K562 (cell line): Measurements from ENCODE around the gene MICU1. TPM values are rescaled to one million over a fixed set of nuclear protein-coding genes. Genes with fewer than 3 reads are reported as not detected.
A peak's percentile ranks its signal among the peaks of the same experiment; 100 is the strongest.

Experiments used
- CBX5 ChIP-seq: IDR thresholded peaks from 2 replicates; pipeline ENCODE4 v1.6.1; 2014; ENCODE audit warnings: low read depth, borderline replicate concordance
- CGGBP1 ChIP-seq: fragments of 250-450 bp; sonication (Bioruptor Pico); IDR thresholded peaks from 2 replicates; pipeline ENCODE4 v1.9.0; 2021; ENCODE audit warnings: mild to moderate bottlenecking
- CREB3 ChIP-seq: fragments of 450-650 bp; conservative IDR thresholded peaks from 2 replicates; pipeline ENCODE4 v1.6.1; 2016; ENCODE audit warnings: missing genetic modification characterization, low read depth, mild to moderate bottlenecking, missing compliant biosample characterization, moderate library complexity
- GABPA ChIP-seq: fragments of 200-800 bp; sonication (Bioruptor generic); conservative IDR thresholded peaks from 2 replicates; pipeline ENCODE4 v1.6.1; 2016; ENCODE audit warnings: low read depth, missing genetic modification characterization, missing compliant biosample characterization
- GTF2E2 ChIP-seq: fragments of 200-800 bp; sonication (Bioruptor generic); IDR thresholded peaks from 2 replicates; pipeline ENCODE4 v1.6.1; 2016; ENCODE audit warnings: missing genetic modification characterization, missing compliant biosample characterization
- HDAC3 ChIP-seq: fragments of 450-650 bp; IDR thresholded peaks from 2 replicates; pipeline ENCODE4 v1.6.1; 2018; ENCODE audit warnings: borderline replicate concordance, mild to moderate bottlenecking, moderate library complexity; ENCODE audit not compliant: partially characterized antibody
- ID3 ChIP-seq, 2 experiments: fragments of 250-450 bp in 1 of 2; fragments of 450-650 bp in 1 of 2; sonication (Bioruptor Pico) in 1 of 2; IDR thresholded peaks; 2 replicates each; pipeline versions ENCODE4 v1.6.1 to v1.8.0; 2016 to 2021; ENCODE audit warnings: mild to moderate bottlenecking in 2 of 2, moderate library complexity in 2 of 2, missing compliant biosample characterization in 1 of 2, missing genetic modification characterization in 1 of 2
- MCM2 ChIP-seq: fragments of 450-650 bp; IDR thresholded peaks from 2 replicates; pipeline ENCODE4 v1.6.1; 2017; ENCODE audit warnings: low read depth, mild to moderate bottlenecking
- MEF2D ChIP-seq: conservative IDR thresholded peaks from 2 replicates; pipeline ENCODE4 v1.6.1; 2016; ENCODE audit warnings: low read depth, missing genetic modification characterization, missing compliant biosample characterization
- NR0B1 ChIP-seq: fragments of 450-650 bp; IDR thresholded peaks from one replicate; pipeline ENCODE4 v1.6.1; 2018; ENCODE audit warnings: mild to moderate bottlenecking, moderate library complexity; ENCODE audit not compliant: partially characterized antibody
- PREB ChIP-seq: sonication (generic); formaldehyde crosslinking; IDR thresholded peaks from 2 replicates; pipeline ENCODE4 v1.8.1; 2023; ENCODE audit warnings: mild to moderate bottlenecking, missing genetic modification reagents
- TBL1XR1 ChIP-seq, 2 experiments: IDR thresholded peaks; 2 replicates each; pipeline ENCODE4 v1.6.1; 2012; ENCODE audit warnings: improper control_type of control experiment in 2 of 2, low read length in 2 of 2, mild to moderate bottlenecking in 1 of 2
- THAP7 ChIP-seq: fragments of 250-450 bp; sonication (Bioruptor Pico); IDR thresholded peaks from 2 replicates; pipeline ENCODE4 v1.5.0; 2021
- THRB ChIP-seq: fragments of 450-650 bp; formaldehyde crosslinking; conservative IDR thresholded peaks from 2 replicates; pipeline ENCODE4 v1.4.0; 2022; ENCODE audit warnings: mild to moderate bottlenecking, missing genetic modification characterization
- XRCC5 ChIP-seq: fragments of 200-400 bp; formaldehyde crosslinking; IDR thresholded peaks from 2 replicates; pipeline ENCODE4 v1.6.1; 2017; ENCODE audit warnings: low read depth, mild to moderate bottlenecking, low read length
- ZBTB8A ChIP-seq: fragments of 450-650 bp; IDR thresholded peaks from 2 replicates; pipeline ENCODE4 v1.6.1; 2018; ENCODE audit warnings: mild to moderate bottlenecking, moderate library complexity; ENCODE audit not compliant: partially characterized antibody
- ZNF217 ChIP-seq: sonication (generic); formaldehyde crosslinking; IDR thresholded peaks from 2 replicates; pipeline ENCODE4 v1.8.0; 2022; ENCODE audit warnings: mild to moderate bottlenecking, missing genetic modification reagents
- ZNF224 ChIP-seq: sonication (generic); formaldehyde crosslinking; IDR thresholded peaks from 2 replicates; pipeline ENCODE4 v1.8.0; 2022; ENCODE audit warnings: mild to moderate bottlenecking, missing genetic modification reagents
- ZNF282 ChIP-seq: sonication (generic); formaldehyde crosslinking; IDR thresholded peaks from 2 replicates; pipeline ENCODE4 v1.8.1; 2023; ENCODE audit warnings: missing genetic modification reagents
- ZNF699 ChIP-seq: fragments of 250-450 bp; sonication (Bioruptor Pico); IDR thresholded peaks from 2 replicates; pipeline ENCODE4 v1.8.0; 2021; ENCODE audit warnings: mild to moderate bottlenecking, moderate library complexity; ENCODE audit not compliant: insufficient replicate concordance
- polyA plus RNA-seq, 8 experiments: library from polyadenylated mRNA; depleted of rRNA in 4 of 8; stranded (reverse) in 5 of 8; unstranded in 3 of 8; fragments of >200 nt; fragmentation: Nextera tagmentation in 2 of 8; fragmentation: Illumina TruSeq in 1 of 8; extraction: Ambion mirVana in 2 of 8; extraction: Trizol in 1 of 8; gene quantifications; 2 replicates each; pipeline versions ENCODE4 v1.2.1 to v1.2.3, GENCODE V29; 2011 to 2014; ENCODE audit warnings: inconsistent platforms in 1 of 8, missing spikeins in 1 of 8
- total RNA-seq, 7 experiments: library from RNA; depleted of rRNA in 6 of 7; stranded (reverse); fragments of >200 nt in 6 of 7; fragmentation: Illumina TruSeq in 2 of 7; extraction: Trizol in 2 of 7; gene quantifications; 2 replicates each; pipeline versions ENCODE4 v1.2.1 to v1.2.3, GENCODE V29; 2011 to 2021; ENCODE audit warnings: low replicate concordance in 1 of 7

The MICU1 gene
- total and polyA plus RNA-seq, 9 of the 15 experiments (the other 6 are each of a cell fraction or from before 2014, with no cell fraction given) = 29.3 to 76.8 (median 48.4) TPM

- TF ChIP-seq XRCC5 (no peak), MCM2 (no peak), TBL1XR1 (IDR thresholded peaks at IDR 0.05; ENCODE audit: low read length in 2 of 2) (peak in 1 of 2 experiments; percentile 82; a peak in 2 of 4 replicates), HDAC3 (no peak), ZNF217 (CRISPR knock-in tag) (no peak), CGGBP1 (CRISPR knock-in tag) (no peak), GABPA (tag) (no peak), GTF2E2 (tag) (peak; percentile 96; the same call in 1 of the 2 replicates), ZNF699 (CRISPR knock-in tag) (no peak), NR0B1 (no peak), PREB (CRISPR knock-in tag) (0 out of 2 replicates have a peak, but pooled peaks have one; percentile 73), CREB3 (tag) (no peak), ZNF224 (0 out of 2 replicates have a peak, but pooled peaks have one; percentile 23), THRB (no peak), THAP7 (CRISPR knock-in tag) (no peak), CBX5 (no peak), MEF2D (tag) (no peak), ZNF282 (no peak), ID3 (CRISPR knock-in tag; IDR thresholded peaks at IDR 0.05) (no peak), ID3 (tag; IDR thresholded peaks at IDR 0.05) (peak; percentile 70), ZBTB8A (no peak)
These were observed at the start of gene MICU1 (continued) for GRCh38 chr10:72625608-72626443.
